Smooth muscle cell (in vitro differentiated cells): ENCODE results near the gene KLF2. TPM values are rescaled to one million over a fixed set of nuclear protein-coding genes. Genes with fewer than 3 reads are reported as not detected.

Experiments used
- DNase-seq: peaks from one replicate; lab custom pipeline; 2025; ENCODE audit not compliant: unreplicated experiment; lab: John Stamatoyannopoulos, UW
- H2AFZ ChIP-seq: fragments of 200-600 bp; sonication (generic); 2 replicates; pipeline ENCODE4 v1.6.0; 2016; ENCODE audit warnings: antibody characterized with exemption, low read depth, mild to moderate bottlenecking
- H3F3A ChIP-seq: fragments of 200-600 bp; sonication (generic); 2 replicates; pipeline ENCODE4 v1.6.0; 2017; ENCODE audit warnings: antibody characterized with exemption, low read depth
- H3K27ac ChIP-seq: fragments of 200-600 bp; sonication (generic); 2 replicates; pipeline ENCODE4 v1.5.1; 2016; ENCODE audit warnings: low read depth, mild to moderate bottlenecking
- H3K27me3 ChIP-seq: fragments of 200-600 bp; sonication (generic); 2 replicates; pipeline ENCODE4 v1.6.1; 2016; ENCODE audit warnings: low read depth, mild to moderate bottlenecking
- H3K36me3 ChIP-seq: fragments of 200-600 bp; sonication (generic); 2 replicates; pipeline ENCODE4 v1.5.1; 2016; ENCODE audit warnings: low read depth
- H3K4me1 ChIP-seq: fragments of 200-600 bp; sonication (generic); 2 replicates; pipeline ENCODE4 v1.5.1; 2016; ENCODE audit warnings: low read depth
- H3K4me2 ChIP-seq: fragments of 200-600 bp; sonication (generic); 2 replicates; pipeline ENCODE4 v1.6.0; 2016; ENCODE audit warnings: mild to moderate bottlenecking
- H3K4me3 ChIP-seq: fragments of 200-600 bp; sonication (generic); 2 replicates; pipeline ENCODE4 v1.5.1; 2016; ENCODE audit warnings: mild to moderate bottlenecking
- H3K79me2 ChIP-seq: fragments of 200-600 bp; sonication (generic); 2 replicates; pipeline ENCODE4 v1.6.0; 2016; ENCODE audit warnings: low read depth, mild to moderate bottlenecking
- H3K9ac ChIP-seq: fragments of 200-600 bp; sonication (generic); 2 replicates; pipeline ENCODE4 v1.6.0; 2016; ENCODE audit warnings: low read depth
- H3K9me3 ChIP-seq: fragments of 200-600 bp; sonication (generic); replicated peaks from 2 replicates; pipeline ENCODE4 v1.5.1; 2016; ENCODE audit warnings: low read depth
- H4K20me1 ChIP-seq: fragments of 200-600 bp; sonication (generic); 2 replicates; pipeline ENCODE4 v1.6.0; 2016; ENCODE audit warnings: low read depth
- WGBS: methylation state at CpG from one replicate; pipeline ENCODE4 v1.1.7; 2016; ENCODE audit warnings: low lambda C conversion rate; 5-methylcytosine and 5-hydroxymethylcytosine counted together
- polyA plus RNA-seq: library from polyadenylated mRNA; unstranded; fragments of >200 nt; fragmentation: Nextera tagmentation; extraction: Ambion mirVana; gene quantifications from 2 replicates; pipeline ENCODE4 v1.2.1, GENCODE V29; 2016
- total RNA-seq: library from RNA; depleted of rRNA; stranded (reverse); fragments of >200 nt; gene quantifications from 2 replicates; pipeline ENCODE4 v1.2.3, GENCODE V29; 2014
- TF ChIP-seq, protein P1 (sequence below): fragments of 200-600 bp; sonication (generic); IDR thresholded peaks from 2 replicates; pipeline ENCODE4 v1.5.1; 2017; ENCODE audit warnings: borderline replicate concordance, mild to moderate bottlenecking, antibody characterized with exemption; ENCODE audit not compliant: insufficient read depth, poor library complexity, severe bottlenecking

KLF2 gene
- total and polyA plus RNA-seq, 2 experiments from 2014 or later: 2.7 to 18.0 TPM

DNA sequence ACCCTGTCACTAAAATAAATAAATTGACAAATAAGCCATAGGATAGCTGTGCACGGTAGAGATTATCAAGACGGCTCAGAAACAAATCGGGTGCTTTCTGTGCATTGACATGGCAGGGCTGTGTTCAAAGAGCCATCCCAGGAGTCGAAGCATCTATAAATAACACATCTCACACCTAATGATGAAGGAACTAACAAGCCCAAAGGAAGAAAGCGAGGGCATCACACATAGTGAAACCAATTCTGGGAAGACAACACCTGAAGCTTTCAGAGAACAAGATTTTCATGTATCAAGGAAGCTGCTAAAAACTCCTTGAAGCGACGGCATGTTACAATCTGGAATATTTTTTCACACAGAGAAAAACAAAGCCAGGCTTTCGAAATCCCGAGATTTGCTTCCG is 36.1 kb downstream of the KLF2 start:
- H3K9ac ChIP-seq: no peak overlapping the region
- H2AFZ ChIP-seq: no peak overlapping the region

DNA sequence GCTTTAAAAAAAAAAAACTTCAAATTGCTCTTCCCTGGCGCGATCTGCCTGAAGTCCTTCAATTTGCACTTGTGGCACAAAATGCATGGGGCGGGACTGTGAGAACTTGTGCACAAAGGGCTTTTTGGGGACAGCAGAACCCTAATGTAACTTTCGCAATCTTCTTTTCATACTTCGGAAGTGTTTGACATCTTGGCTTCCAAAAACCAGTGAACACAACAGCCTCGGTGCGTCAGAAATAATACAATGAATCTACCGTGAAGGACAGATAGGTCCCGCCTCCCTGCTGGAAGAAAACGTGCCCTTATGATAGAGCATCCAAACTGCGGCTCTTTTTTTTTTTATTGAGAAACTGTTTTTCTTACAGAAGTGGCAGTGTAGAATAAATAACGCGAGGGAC is 36.6 kb downstream of the KLF2 start:
- WGBS: 94% methylated on average over 13 of the region's 13 CpGs
- Histone ChIP-seq H3K9ac (no peak overlapping the region), H3F3A (no peaks in the 10 kb centered on the region), H3K9me3 (no peaks in the 10 kb centered on the region), H3K36me3 (no peaks in the 10 kb centered on the region), H3K4me3 (no peak overlapping the region), H3K27ac (no peak overlapping the region), H3K79me2 (no peaks in the 10 kb centered on the region), H3K27me3 (no peaks in the 10 kb centered on the region), H2AFZ (no peak overlapping the region), H4K20me1 (no peaks in the 10 kb centered on the region), H3K4me1 (no peaks in the 10 kb centered on the region), H3K4me2 (no peak overlapping the region)
- TF ChIP-seq, protein P1, sequence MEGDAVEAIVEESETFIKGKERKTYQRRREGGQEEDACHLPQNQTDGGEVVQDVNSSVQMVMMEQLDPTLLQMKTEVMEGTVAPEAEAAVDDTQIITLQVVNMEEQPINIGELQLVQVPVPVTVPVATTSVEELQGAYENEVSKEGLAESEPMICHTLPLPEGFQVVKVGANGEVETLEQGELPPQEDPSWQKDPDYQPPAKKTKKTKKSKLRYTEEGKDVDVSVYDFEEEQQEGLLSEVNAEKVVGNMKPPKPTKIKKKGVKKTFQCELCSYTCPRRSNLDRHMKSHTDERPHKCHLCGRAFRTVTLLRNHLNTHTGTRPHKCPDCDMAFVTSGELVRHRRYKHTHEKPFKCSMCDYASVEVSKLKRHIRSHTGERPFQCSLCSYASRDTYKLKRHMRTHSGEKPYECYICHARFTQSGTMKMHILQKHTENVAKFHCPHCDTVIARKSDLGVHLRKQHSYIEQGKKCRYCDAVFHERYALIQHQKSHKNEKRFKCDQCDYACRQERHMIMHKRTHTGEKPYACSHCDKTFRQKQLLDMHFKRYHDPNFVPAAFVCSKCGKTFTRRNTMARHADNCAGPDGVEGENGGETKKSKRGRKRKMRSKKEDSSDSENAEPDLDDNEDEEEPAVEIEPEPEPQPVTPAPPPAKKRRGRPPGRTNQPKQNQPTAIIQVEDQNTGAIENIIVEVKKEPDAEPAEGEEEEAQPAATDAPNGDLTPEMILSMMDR: no peak
- DNase-seq: no peak

More for the DNA sequence above, 36.1 kb downstream of the KLF2 start:
- H3K4me1 ChIP-seq: no peaks in the 10 kb centered on the region
- TF ChIP-seq, protein P1: no peak
- no peak for DNase-seq
- no peak overlapping the region for H3K4me2 ChIP-seq
- no peaks in the 10 kb centered on the region for H3F3A ChIP-seq
- no peaks in the 10 kb centered on the region for H4K20me1 ChIP-seq
- no peaks in the 10 kb centered on the region for H3K27me3 ChIP-seq
- no peaks in the 10 kb centered on the region for H3K36me3 ChIP-seq
- H3K79me2 ChIP-seq: no peaks in the 10 kb centered on the region
- no peak overlapping the region for H3K27ac ChIP-seq
- H3K4me3 ChIP-seq: no peak overlapping the region
- 93% methylated on average over 10 of the region's 10 CpGs for WGBS
- H3K9me3 ChIP-seq: no peaks in the 10 kb centered on the region

DNA sequence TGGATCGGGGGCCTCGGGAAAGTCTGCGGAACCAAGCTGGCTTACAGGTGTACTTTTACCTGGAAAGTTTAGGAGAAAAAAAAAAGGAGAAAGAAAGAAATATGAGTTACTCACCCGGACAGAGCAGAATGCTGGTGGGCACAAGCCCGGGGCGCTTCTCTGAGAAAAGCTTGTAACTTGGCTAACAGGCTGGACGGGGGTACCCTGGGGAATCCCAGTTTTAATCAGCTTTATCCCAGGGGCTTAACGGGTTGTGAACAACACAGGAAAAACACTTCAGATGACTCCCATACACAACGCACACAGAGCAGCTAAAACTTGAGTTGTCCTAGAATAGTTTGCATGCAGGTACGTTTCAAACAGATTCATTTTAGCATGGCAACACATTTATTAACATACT is 37.3 kb downstream of the KLF2 start:
- H3K27me3 ChIP-seq: no peaks in the 10 kb centered on the region
- H3K36me3 ChIP-seq: no peaks in the 10 kb centered on the region
- no peak overlapping the region for H3K4me3 ChIP-seq
- no peak overlapping the region for H3K9ac ChIP-seq
- WGBS: 83% methylated on average over 10 of the region's 10 CpGs
- TF ChIP-seq, protein P1: no peak
- H3K79me2 ChIP-seq: no peaks in the 10 kb centered on the region
- no peaks in the 10 kb centered on the region for H4K20me1 ChIP-seq
- H3K4me2 ChIP-seq: no peak overlapping the region
- no peaks in the 10 kb centered on the region for H3F3A ChIP-seq
- no peaks in the 10 kb centered on the region for H3K9me3 ChIP-seq
- H2AFZ ChIP-seq: no peak overlapping the region
- no peak for DNase-seq
- H3K4me1 ChIP-seq: no peaks in the 10 kb centered on the region
- H3K27ac ChIP-seq: no peak overlapping the region

DNA sequence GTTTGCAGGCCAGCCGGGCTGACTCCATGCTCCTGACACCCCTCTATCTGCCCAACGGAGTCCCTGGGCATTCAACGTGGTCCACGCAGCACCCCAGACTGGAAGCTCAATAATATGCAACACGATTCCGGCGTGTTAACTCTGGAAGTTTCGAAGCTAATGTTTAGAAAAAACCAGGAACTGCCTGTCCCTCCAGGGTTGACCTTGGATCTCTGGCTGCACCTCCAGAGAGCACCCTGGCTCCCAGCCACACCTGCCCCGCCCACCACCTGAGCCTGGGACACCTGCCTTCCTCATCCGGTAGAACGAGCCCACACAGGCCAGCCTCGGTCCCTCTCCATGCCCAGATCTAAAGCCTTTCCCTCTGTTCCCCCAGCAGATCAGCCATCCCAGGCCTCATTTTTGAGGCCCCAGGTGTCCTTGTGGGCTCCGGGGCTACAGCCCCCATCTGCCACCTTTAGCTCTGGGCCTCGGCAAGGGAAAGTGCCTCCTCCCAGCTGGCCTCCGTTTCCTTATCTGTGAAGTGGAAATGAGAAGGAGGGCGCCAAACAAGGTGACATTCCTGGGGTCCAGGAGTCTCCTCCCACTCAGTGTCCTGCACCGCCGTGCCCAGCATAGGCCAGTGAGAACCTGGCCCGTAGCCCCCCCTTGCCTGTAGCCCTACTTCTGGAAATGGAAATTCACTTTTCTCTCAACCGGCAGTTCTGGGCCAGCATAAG is 38.7 kb downstream of the KLF2 start:
- H3K27ac ChIP-seq: no peak overlapping the region
- DNase-seq: no peak
- TF ChIP-seq, protein P1: no peak
- no peaks in the 10 kb centered on the region for H3F3A ChIP-seq
- 93% methylated on average over 20 of the region's 20 CpGs for WGBS
- H3K27me3 ChIP-seq: no peaks in the 10 kb centered on the region
- H3K4me1 ChIP-seq: no peaks in the 10 kb centered on the region
- no peak overlapping the region for H3K4me2 ChIP-seq
- H2AFZ ChIP-seq: no peak overlapping the region
- H3K36me3 ChIP-seq: no peaks in the 10 kb centered on the region
- no peak overlapping the region for H3K9ac ChIP-seq
- H3K79me2 ChIP-seq: no peaks in the 10 kb centered on the region
- H4K20me1 ChIP-seq: peaks cover under 1% of the 10 kb centered on the region
- no peak overlapping the region for H3K4me3 ChIP-seq
- no peaks in the 10 kb centered on the region for H3K9me3 ChIP-seq
